Middle frontal gyrus (tissue), 1 donor: ENCODE data around the gene KRTAP2-4.
"Not testable (repeated sequence)": the region's sequence is repeated elsewhere in the genome, so short reads cannot be mapped to it uniquely, and the experiment has no call there.

Experiments
- DNase-seq: peaks from one replicate; pipeline ENCODE4 v3.0.0-alpha.2; 2015; ENCODE audit warnings: low spot score; ENCODE audit errors: extremely low spot score

Gene KRTAP2-4, protein sequence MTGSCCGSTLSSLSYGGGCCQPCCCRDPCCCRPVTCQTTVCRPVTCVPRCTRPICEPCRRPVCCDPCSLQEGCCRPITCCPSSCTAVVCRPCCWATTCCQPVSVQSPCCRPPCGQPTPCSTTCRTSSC

DNA sequence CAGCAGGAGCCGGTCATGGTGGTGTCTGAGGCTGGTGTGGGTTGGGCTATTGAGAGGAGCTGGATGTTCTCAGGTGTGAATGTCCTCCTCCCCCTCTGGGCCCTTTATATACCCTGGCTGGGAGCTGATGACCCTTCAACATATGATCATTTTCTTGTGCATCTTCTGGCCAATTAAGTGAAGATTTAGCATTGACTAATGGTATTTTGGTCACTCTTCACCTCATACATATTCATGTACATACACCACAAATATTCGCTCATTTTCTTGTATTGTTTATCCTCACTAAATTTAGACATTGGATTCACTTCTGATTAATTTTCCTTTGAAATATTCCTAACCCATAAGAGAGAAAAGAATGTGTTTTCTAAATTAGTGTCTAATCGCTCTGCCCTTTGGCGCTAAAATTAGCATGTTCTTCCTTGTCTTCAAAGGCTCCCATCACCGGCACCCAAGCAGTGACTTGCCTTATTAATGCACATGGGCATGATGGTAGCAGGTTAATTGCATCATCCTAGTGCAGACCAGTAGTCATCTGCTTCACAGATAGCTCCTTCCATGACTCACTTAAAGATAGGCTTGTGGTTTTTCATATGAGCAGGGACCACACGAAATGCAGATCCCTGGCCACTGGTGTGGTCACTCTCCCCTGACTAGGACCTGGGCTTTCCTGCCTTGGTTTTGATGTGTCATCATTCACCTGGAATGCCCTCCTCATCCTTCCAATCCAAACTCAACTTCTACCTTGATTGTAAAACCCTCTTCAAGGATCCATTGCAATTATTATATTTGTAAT is at the start of gene KRTAP2-4:
Gene KRTAP2-4 (minus strand): TSS at position 51 of the 796 bp plus-strand sequence. CDS start 34 bp downstream, at position 17.
- no peak for DNase-seq

DNA sequence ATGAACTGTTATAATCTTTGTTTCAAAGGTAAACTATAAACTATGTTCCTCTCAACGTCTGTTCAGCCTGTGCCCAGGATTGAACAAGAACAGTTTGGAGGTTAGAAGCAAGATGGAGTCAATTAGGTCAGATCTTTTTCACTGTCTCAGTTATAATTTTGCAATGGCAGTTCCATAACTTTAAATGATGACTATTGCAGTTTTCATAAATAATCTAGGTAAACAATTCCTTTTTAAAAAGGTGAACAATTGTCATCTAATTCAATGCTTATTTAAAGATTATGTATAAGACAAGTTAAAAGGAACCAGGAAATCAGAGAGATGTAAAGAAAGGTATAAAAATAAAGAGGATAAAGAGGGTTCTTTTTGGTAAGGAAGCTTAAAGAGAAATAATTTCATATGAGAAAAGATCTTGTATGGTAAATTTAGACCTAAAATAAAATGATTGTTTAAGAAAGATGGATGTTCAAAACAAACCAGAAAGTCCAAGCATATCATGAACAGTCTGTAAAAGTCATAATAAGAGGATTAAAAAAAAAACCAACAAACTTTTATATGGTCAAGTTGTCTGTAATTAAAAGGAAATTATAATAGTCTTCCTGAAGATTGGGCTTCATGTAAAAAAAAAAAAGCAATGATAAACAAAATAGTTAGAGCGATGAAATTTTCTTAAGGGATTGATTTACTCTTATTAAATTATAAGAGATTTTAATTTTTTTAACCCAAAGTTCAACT is 45.6 kb upstream of the KRTAP2-4 start:
- no peak for DNase-seq

DNA sequence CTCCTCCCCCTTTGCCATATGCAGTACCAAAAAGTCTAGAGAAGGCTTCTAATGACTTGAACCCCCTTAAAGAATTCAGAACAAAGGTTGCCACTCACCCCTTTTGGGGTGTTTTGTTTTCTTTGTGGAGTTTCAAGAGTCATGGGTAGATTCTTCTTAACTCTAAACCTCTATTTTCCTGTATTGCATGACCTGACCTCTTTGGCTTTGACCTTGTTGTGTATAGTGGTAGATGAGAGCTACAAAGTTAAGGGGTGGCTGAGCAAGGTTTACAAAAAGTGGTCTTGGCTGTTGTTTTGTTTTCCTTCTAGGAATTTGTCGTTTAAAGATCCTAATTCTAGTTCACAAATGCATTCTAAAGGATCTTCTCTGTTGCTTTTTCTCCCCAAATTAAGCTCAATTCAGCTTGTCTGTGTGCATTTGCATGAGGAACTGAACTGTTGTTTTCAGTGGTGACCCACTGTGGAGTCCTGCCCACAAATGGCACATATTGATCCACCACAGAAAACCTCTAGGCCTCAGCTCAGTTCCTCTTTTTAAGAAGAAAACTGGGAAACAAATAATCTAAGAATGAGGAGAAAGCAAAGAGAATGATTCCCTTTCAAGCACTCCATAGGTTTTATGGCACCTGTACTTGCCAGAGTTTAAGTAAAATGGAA is 43.2 kb upstream of the KRTAP2-4 start:
- DNase-seq = not testable (repeated sequence)

DNA sequence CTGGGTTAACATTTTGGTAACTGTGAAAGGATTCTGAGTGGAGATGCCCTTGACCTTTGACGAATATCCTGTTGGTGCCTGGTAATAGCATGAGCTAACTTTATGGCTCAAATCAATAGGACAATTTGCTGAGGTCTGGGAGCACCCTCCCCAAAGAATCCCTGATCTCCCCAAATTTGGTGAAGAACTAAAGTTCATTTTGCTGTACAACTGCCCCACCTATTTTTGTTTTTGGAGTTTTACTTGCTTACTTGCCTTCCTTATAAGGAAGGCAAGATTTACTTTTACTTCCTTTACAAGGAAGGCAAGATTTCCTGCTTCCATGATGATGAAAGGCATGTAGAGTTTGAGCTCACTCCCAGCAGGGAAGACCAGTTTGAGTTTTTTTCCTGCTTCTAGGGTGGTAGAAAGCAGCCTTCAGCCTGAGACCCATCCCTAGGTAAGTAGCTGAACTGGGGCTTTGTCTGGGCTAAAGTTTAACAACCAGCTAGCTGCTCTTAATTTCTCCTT is 42.3 kb upstream of the KRTAP2-4 start:
- no peak for DNase-seq

DNA sequence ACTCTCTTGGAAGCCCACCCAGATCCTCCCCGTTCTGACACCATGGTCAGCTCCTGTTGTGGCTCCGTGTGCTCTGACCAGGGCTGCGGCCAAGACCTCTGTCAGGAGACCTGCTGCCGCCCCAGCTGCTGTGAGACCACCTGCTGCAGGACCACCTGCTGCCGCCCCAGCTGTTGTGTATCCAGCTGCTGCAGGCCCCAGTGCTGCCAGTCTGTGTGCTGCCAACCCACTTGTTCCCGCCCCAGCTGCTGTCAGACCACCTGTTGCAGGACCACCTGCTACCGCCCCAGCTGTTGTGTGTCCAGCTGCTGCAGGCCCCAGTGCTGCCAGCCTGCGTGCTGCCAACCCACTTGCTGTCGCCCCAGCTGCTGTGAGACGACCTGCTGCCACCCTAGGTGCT is 39.7 kb upstream of the KRTAP2-4 start, which contains the start of gene KRTAP4-9:
Gene KRTAP4-9 (plus strand): TSS at position 43 of the 400 bp plus-strand sequence. CDS start 0 bp downstream, at position 43.
- not testable (repeated sequence) for DNase-seq

DNA sequence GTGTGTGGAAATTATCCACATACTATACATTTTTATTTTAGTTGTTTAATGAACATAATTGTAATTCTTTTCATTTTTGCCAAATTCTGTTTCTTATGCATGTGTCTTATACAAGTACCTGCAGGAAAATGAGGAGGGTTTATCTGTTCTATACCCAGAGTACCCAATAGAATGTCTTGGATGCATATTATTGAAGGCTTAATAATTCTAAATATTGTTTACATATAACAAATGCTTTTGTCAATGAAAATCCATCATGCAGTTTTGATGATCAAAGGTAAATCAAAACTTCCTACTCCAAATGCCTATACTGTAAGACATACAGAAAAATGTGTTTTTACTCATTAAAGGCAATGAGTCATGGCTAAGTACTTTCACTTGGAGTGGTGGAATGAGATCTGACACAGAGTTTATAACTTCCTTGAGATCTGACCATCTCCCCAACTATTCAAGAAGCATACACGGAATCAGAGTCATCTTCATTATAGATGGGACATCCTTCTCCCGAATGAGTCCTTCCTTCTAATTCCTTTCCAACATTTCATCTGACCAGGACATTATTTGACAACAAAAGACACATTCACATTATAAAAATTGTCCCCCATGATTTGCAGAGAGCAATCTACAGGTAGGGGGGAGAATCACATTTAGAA is 38.8 kb upstream of the KRTAP2-4 start:
- DNase-seq = not testable (repeated sequence)

DNA sequence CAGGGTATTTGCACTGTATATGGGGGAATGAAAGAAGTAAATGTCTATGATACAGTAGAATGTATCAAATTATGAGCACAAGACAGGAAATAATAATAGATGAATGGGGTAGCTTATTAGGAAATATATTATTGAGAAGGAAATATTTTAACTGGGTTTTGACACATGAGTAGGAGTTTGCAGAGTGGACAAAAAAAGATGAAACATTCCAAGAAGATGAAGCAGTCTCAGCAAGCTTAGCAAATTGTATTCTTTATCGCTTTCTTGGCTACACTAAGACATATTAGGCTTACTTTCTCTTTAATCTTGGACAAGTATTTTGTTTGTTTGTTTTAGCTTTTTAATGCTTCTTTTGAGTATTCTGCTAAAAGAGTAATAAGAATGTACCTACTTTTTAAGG is 38.2 kb upstream of the KRTAP2-4 start:
- no peak for DNase-seq

DNA sequence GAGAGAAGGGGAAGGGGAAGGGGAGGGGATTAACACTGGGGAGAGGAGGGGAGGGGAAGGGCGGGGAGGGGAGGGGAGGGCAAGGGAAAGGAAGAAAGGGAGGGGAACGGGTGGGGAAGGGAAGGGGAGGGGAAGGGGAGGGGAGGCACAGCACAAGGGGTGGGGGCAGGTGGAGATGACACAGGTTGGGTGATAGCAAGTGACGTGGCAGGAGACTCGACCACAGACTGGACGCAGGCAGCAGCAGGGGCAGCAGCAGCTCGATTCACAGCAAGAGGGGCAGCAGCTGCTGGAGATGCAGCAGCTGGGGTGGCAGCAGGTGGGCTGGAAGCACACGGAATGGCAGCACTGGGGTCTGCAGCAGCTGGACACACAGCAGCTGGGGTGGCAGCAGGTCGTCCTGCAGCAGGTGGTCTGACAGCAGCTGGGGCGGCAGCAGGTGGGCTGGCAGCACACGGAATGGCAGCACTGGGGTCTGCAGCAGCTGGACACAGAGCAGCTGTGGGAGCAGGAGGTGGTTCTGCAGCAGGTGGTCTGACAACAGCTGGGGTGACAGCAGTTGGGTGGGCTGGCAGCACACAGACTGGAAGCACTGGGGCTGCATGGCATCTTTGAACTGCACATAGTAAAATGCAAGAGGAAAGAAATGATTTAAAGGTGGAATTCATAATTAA is 36.0 kb upstream of the KRTAP2-4 start, which contains the start of gene KRTAP4-16:
Gene KRTAP4-16 (minus strand): TSS at position 624 of the 674 bp plus-strand sequence. CDS start 0 bp downstream, at position 624.
- no peak for DNase-seq

DNA sequence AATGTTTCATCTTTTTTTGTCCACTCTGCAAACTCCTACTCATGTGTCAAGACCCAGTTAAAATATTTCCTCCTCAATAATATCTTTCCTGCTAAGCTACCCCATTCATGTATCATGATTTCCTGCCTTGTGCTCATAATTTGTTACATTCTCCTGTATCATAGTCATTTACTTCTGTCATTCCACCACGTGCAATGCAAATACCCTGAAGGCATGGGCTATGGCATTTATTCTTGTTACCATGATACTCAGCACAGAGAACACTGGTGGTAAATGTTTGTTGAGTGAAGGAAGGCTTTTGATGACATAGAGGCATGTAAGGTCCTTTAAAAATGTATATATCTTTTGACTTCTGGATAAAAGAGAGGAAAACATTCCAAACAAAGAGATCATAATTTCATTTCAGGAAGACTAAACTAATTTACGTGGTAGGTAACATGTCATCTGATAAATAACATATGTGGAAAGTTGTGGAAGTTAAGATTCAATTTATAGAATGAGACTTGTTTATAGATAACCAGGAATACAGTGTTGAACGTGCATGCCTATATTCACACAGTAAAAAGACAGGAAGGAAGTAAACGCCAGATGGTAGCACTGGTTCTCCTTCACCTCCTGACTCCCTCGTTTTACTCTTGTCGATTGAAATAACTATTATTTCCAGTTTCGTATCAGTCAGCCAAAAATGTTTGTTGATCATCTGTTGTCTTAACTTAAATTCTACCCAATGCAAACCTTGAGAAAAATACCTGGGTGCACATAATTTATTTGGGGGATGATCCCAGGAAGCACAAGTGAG is 34.2 kb upstream of the KRTAP2-4 start:
- not testable (repeated sequence) for DNase-seq

DNA sequence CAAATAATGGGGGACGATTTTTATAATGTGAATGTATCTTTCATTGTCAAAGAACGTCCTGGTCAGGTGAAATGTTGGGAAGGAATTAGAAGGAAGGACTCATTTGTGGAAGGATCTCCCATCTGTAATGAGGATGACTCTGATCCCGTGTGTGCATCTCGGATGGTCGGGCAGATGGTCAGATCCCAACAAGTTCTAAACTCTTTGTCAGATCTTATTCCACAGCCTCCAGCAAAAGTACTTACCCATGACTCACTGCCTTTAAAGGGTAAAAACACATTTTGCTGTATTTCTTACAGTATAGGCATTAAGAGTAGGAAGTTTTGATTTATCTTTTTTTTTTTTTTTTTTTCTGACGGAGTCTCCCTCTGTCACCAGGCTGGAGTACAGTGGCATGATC is 32.8 kb upstream of the KRTAP2-4 start:
- no peak for DNase-seq

DNA sequence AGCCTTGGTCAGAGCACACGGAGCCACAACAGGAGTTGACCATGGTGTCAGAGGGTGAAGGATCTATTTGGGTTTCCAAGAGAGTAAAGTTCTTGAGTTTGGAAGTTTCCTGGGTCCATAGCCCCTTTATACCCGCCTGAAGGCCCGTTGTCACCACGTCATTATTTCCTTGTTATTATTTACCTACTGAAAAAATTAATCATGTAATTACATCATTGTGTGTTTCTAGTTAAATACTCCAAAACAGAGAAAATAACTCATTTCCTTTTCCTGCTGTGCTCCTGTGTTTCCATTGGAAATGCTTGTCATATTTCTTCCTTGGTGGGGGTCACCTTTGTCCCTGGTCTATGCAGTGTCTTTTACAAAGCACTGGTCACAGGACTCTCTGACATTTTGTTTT is 32.4 kb upstream of the KRTAP2-4 start, which contains the start of gene KRTAP4-8:
Gene KRTAP4-8 (minus strand): TSS at position 101 of the 400 bp plus-strand sequence. CDS start 58 bp downstream, at position 43.
- no peak for DNase-seq

DNA sequence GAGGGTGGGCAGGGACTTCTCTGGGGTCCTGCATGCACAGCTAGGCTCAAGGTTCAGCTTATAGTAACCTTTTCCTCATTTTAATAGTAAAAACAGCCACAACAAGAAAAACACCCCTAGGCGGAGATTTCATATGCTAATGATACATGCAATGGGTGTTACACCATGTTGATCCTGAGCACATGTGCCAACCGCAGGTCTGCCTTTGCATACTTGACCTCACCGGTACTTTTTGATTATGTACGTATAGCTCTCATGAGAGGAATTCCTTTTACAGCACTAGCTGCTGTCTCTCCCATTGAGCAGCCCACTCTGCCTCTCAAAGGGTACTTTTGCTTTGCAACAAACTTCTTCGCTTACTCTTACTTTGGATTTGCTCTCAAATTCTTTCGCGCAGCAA is 30.4 kb upstream of the KRTAP2-4 start:
- DNase-seq = no peak

DNA sequence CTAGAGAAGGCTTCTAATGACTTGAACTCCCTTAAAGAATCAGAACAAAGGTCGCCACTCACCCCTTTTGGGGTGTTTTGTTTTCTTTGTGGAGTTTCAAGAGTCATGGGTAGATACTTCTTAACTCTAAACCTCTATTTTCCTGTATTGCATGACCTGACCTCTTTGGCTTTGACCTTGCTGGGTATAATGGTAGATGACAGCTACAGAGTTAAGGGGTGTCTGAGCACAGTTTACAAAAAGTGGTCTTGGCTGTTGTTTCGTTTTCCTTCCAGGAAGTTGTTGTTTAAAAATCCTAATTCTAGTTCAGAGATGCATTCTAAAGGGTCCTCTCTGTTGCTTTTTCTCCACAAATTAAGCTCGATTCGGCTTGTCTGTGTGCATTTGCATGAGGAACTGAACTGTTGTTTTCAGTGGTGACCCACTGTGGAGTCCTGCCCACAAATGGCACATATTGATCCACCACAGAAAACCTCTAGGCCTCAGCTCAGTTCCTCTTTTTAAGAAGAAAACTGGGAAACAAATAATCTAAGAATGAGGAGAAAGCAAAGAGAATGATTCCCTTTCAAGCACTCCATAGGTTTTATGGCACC is 23.2 kb upstream of the KRTAP2-4 start:
- not testable (repeated sequence) for DNase-seq

DNA sequence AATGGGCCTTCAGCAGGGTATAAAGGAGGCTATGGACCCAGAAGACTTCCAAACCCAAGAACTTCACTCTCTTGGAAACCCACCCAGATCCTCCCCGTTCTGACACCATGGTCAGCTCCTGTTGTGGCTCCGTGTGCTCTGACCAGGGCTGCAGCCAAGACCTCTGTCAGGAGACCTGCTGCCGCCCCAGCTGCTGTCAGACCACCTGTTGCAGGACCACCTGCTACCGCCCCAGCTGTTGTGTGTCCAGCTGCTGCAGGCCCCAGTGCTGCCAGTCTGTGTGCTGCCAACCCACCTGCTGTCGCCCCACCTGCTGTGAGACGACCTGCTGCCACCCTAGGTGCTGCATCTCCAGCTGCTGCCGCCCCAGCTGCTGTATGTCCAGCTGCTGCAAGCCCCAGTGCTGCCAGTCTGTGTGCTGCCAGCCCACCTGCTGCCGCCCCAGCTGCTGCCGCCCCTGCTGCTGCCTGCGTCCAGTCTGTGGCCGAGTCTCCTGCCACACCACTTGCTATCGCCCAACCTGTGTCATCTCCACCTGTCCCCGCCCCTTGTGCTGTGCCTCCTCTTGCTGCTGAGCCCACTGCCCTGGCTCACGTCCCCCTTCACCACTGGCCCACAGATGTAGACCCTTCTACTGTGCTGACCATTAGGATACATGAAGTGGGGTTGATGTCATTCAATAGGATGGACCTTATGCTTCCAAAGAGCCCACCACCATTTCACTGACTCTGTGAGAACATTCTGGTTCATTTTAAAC is 18.6 kb upstream of the KRTAP2-4 start, which contains the start of gene KRTAP4-7:
Gene KRTAP4-7 (plus strand): TSS at position 51 of the 757 bp plus-strand sequence. CDS start 57 bp downstream, at position 108.
- not testable (repeated sequence) for DNase-seq

DNA sequence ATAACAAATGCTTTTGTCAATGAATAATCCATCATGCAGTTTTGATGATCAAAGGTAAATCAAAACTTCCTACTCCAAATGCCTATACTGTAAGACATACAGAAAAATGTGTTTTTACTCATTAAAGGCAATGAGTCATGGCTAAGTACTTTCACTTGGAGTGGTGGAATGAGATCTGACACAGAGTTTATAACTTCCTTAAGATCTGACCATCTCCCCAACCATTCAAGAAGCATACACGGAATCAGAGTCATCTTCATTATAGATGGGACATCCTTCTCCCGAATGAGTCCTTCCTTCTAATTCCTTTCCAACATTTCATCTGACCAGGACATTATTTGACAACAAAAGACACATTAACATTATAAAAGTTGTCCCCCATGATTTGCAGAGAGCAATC is 17.7 kb upstream of the KRTAP2-4 start:
- DNase-seq = not testable (repeated sequence)

DNA sequence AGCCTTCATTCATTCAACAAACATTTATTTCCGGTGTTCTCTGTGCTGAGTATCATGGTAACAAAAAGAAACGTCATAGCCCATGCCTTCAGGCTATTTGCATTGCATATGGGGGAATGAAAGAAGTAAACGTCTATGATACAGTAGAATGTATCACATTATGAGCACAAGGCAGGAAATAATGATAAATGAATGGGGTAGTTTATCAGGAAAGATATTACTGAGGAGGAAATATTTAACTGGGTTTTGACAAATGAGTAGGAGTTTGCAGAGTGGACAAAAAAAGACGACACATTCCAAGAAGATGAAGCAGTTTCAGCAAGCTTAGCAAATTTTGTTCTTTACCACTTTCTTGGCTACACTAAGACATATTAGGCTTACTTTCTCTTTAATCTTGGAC is 16.9 kb upstream of the KRTAP2-4 start:
- no peak for DNase-seq

DNA sequence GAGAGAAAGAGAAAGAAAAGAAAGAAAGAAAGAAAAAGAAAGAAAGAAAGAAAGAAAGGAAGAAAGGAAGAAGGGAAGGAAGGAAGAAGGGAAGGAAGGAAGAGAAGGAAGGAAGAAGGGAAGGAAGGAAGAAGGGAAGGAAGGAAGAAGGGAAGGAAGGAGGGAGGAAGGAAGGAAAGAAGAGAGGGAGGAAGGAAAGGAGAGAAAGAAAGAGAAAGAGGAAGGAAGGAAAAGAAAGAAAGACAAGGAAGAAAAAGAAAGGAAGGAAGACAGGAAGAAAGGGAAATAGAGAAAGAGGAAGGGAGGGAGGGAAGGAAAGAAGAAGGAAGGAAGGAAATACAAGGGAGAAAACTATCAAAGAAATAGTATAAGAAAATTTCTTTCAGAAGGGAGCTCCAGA is 11.1 kb upstream of the KRTAP2-4 start:
- DNase-seq = no peak

DNA sequence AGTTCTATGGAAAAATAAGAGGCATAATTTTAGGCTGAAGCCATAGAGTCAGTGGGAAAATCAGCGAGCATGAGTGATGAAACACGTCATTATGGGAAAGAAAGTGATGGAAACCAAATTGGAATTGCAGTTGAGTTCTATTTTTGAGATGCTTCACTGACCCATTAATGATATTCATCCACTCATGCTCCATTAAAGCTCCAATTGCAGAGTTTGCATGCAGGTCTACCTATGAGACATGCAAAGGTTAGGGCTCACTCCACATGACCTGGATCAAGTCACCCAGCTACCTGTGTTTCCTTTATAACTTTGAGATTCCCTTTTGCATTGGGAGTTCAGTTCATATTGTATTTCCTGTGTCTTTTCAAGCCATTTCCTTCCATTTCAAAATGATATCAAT is 8.0 kb upstream of the KRTAP2-4 start:
- DNase-seq = no peak
